ENCODE results near the gene LCN1.
"Not testable (repeated sequence)": the region's sequence is repeated elsewhere in the genome, so short reads cannot be mapped to it uniquely, and the experiment has no call there.

LCN1 gene

DNA sequence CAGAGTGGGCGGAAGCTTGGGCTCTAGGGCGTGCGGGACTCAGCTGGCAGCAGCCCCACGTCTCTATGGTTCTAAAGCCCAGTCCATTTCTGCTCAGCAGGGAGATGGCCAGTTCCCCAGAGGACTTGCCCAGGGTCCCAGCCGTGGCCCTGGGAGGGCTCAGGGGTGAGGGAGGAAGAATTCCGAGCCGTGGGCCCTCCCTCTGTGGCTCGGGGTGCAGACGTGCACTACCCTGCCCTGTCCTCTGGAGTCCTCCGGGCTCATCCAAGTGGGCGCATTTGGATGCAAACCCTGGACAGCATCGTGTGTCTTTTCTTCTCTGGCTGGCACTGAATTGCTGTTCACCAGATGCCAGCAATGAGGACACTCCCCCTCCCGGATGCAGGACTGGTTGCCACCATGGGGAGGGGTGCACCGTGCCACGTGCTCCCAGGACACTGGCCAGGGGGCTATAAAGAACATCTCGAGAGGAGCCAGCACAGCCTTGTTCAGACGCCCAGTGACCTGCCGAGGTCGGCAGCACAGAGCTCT lies 24.5 kb downstream of the LCN1 start, which contains the start of gene OBP2A:
Gene OBP2A, plus strand, starts transcription at position 481 of the 531 bp plus-strand sequence. CDS start 55 bp downstream, outside the sequence.
- not testable (repeated sequence) for H3K4ac ChIP-seq (ENCODE audit: low read depth, low read length); H3K79me1 ChIP-seq (ENCODE audit: low read length); H2AK5ac ChIP-seq (ENCODE audit: low read length); H3K4me2 ChIP-seq (ENCODE audit: low read length); H4K8ac ChIP-seq (ENCODE audit: low read depth, low read length); H3K23ac ChIP-seq (ENCODE audit: low read length); H3K36me3 ChIP-seq (ENCODE audit: control insufficient read depth, insufficient read depth, low read length); H3K79me2 ChIP-seq (ENCODE audit: control insufficient read depth, insufficient read depth, low read length); DNase-seq; H3K18ac ChIP-seq (ENCODE audit: low read length); H2BK5ac ChIP-seq (ENCODE audit: low read length); H3K27me3 ChIP-seq (ENCODE audit: insufficient read depth, low read length, poor library complexity); H3K4me3 ChIP-seq (ENCODE audit: low read length); H3K27ac ChIP-seq (ENCODE audit: low read depth, low read length); H3K4me1 ChIP-seq (ENCODE audit: control insufficient read depth, low read depth, low read length); H2BK15ac ChIP-seq (replicated peaks; ENCODE audit: low read depth); H2BK120ac ChIP-seq (ENCODE audit: low read depth, low read length); H3K56ac ChIP-seq (ENCODE audit: low read length); H4K5ac ChIP-seq (ENCODE audit: low read length); H3K9ac ChIP-seq (ENCODE audit: low read length)
- no CpG with 5 or more reads among the region's 19 CpGs for WGBS (ENCODE audit: extremely low coverage, insufficient coverage, low lambda C conversion rate)

GRCh38 chr9:135546792-135547617 lies 25.8 kb downstream of the LCN1 start:
- not testable (repeated sequence) for H3K36me3 ChIP-seq (ENCODE audit: control insufficient read depth, insufficient read depth, low read length); H3K79me1 ChIP-seq (ENCODE audit: low read length); H4K5ac ChIP-seq (ENCODE audit: low read length); H3K4me2 ChIP-seq (ENCODE audit: low read length); H3K79me2 ChIP-seq (ENCODE audit: control insufficient read depth, insufficient read depth, low read length); H3K27me3 ChIP-seq (ENCODE audit: insufficient read depth, low read length, poor library complexity); DNase-seq; H4K8ac ChIP-seq (ENCODE audit: low read depth, low read length); H3K27ac ChIP-seq (ENCODE audit: low read depth, low read length); H2BK5ac ChIP-seq (ENCODE audit: low read length); H3K4me3 ChIP-seq (ENCODE audit: low read length); H3K4me1 ChIP-seq (ENCODE audit: control insufficient read depth, low read depth, low read length); H3K9ac ChIP-seq (ENCODE audit: low read length); H3K56ac ChIP-seq (ENCODE audit: low read length); H3K23ac ChIP-seq (ENCODE audit: low read length); H3K18ac ChIP-seq (ENCODE audit: low read length); H2BK120ac ChIP-seq (ENCODE audit: low read depth, low read length); H2BK15ac ChIP-seq (replicated peaks; ENCODE audit: low read depth); H2AK5ac ChIP-seq (ENCODE audit: low read length); H3K4ac ChIP-seq (ENCODE audit: low read depth, low read length)
- WGBS (ENCODE audit: extremely low coverage, insufficient coverage, low lambda C conversion rate): no CpG with 5 or more reads among the region's 21 CpGs

DNA sequence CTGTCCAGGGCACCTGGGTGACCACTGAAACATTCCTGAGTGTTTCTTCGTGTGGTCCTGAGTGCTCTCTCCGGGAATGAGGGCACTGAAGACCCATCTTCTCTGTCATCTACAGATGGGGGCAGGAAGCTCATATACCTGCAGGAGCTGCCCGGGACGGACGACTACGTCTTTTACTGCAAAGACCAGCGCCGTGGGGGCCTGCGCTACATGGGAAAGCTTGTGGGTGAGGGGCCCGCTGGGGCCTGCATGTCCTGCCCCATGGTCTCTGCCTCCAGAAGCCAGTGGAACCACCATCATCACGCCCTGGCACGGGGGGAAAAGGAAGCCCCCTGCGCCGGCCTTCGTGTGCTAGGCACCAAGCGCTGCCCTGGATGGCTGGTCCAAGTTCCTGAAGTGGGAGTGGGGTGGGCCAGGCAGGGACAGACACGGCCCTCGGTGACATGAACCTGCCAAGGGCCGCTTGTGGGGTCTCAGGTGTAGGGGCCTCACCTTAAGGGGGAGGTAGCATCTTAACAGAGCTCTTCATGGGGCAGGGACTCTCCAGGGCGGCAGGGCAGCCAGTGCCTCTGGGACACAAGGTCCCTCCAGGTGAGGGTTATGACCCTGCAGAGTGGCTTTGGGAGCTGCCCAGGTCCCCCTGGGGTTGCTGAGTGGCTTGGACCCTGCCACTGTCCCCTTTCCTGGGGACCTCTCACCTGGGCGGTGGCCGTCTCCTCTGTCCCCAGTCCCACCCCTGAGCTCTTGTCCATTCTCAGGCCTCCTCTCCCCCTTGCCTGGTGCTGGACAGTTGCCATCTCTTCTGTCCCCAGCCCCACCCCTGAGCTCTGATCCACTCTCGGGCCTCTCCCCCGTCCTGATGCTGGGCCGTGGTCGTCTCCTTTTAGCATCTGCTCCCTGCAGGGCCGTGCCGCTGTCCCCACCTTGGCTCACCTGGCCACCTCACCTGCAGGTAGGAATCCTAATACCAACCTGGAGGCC lies 26.8 kb downstream of the LCN1 start:
- DNase-seq: no peak
- no peak overlapping the region for H2AK5ac ChIP-seq (ENCODE audit: low read length)
- H2BK120ac ChIP-seq (ENCODE audit: low read depth, low read length): no peak overlapping the region
- no peak overlapping the region for H3K9ac ChIP-seq (ENCODE audit: low read length)
- no peaks in the 10 kb centered on the region for H3K4me1 ChIP-seq (ENCODE audit: control insufficient read depth, low read depth, low read length)
- H4K8ac ChIP-seq (ENCODE audit: low read depth, low read length): no peak overlapping the region
- H3K56ac ChIP-seq (ENCODE audit: low read length): no peak overlapping the region
- H3K79me2 ChIP-seq (ENCODE audit: control insufficient read depth, insufficient read depth, low read length): no peaks in the 10 kb centered on the region
- H3K27ac ChIP-seq (ENCODE audit: low read depth, low read length): no peak overlapping the region
- H3K4ac ChIP-seq (ENCODE audit: low read depth, low read length): no peak overlapping the region
- no peak overlapping the region for H3K18ac ChIP-seq (ENCODE audit: low read length)
- no peak overlapping the region for H2BK15ac ChIP-seq (replicated peaks; ENCODE audit: low read depth)
- no peak overlapping the region for H3K4me2 ChIP-seq (ENCODE audit: low read length)
- no peaks in the 10 kb centered on the region for H3K36me3 ChIP-seq (ENCODE audit: control insufficient read depth, insufficient read depth, low read length)
- no peak overlapping the region for H2BK5ac ChIP-seq (ENCODE audit: low read length)
- no peak overlapping the region for H3K4me3 ChIP-seq (ENCODE audit: low read length)
- no CpG with 5 or more reads among the region's 28 CpGs for WGBS (ENCODE audit: extremely low coverage, insufficient coverage, low lambda C conversion rate)
- no peak overlapping the region for H4K5ac ChIP-seq (ENCODE audit: low read length)
- no peaks in the 10 kb centered on the region for H3K27me3 ChIP-seq (ENCODE audit: insufficient read depth, low read length, poor library complexity)
- H3K79me1 ChIP-seq (ENCODE audit: low read length): no peaks in the 10 kb centered on the region
- no peak overlapping the region for H3K23ac ChIP-seq (ENCODE audit: low read length)

DNA sequence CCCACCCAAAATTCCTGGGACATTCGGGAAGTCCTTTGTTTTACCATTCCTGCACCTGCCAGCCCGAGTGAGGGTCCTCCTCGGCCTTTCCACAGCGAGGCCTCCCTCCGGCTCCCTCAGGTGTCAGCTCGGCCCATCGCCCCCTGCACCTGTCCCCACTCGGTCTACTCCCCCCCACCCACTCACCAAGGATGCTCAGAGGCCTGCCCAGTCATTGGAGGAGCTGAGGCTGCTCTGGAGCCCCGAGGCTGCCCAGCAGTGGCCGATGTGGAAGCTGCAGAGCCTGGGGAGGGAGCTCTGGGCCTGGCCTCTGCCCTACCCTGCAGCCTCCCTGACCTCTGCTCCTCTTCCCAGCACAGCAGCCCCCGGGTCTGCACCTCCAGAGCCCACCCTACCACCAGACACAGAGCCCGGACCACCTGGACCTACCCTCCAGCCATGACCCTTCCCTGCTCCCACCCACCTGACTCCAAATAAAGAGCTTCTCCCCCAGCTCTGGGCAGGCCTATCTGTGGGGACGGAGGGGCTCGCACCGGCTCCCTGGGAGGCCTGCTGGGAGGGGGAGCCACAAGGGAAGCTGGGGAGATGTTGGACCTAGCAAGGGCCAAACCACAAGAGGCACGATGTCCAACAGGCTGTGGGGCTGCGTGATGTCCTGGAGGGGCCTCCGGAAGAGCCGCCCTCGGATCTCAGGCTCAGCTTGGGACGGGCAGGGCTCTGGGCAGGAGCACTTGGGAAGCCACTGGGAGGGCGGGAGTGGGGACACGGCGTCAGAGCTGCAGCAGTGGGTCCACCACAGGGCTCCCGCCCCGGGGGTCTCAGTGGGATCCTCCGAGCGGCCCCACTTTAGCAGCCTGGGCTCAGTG lies 28.5 kb downstream of the LCN1 start:
- not testable (repeated sequence) for H2BK15ac ChIP-seq (replicated peaks; ENCODE audit: low read depth); H3K4me1 ChIP-seq (ENCODE audit: control insufficient read depth, low read depth, low read length); H2BK5ac ChIP-seq (ENCODE audit: low read length); H3K9ac ChIP-seq (ENCODE audit: low read length); H3K79me1 ChIP-seq (ENCODE audit: low read length); H3K4me2 ChIP-seq (ENCODE audit: low read length); H4K5ac ChIP-seq (ENCODE audit: low read length); H2BK120ac ChIP-seq (ENCODE audit: low read depth, low read length); H2AK5ac ChIP-seq (ENCODE audit: low read length); H3K56ac ChIP-seq (ENCODE audit: low read length); H3K18ac ChIP-seq (ENCODE audit: low read length); H3K27ac ChIP-seq (ENCODE audit: low read depth, low read length); H4K8ac ChIP-seq (ENCODE audit: low read depth, low read length); DNase-seq; H3K4me3 ChIP-seq (ENCODE audit: low read length); H3K27me3 ChIP-seq (ENCODE audit: insufficient read depth, low read length, poor library complexity); H3K4ac ChIP-seq (ENCODE audit: low read depth, low read length); H3K79me2 ChIP-seq (ENCODE audit: control insufficient read depth, insufficient read depth, low read length); H3K36me3 ChIP-seq (ENCODE audit: control insufficient read depth, insufficient read depth, low read length); H3K23ac ChIP-seq (ENCODE audit: low read length)
- no CpG with 5 or more reads among the region's 28 CpGs for WGBS (ENCODE audit: extremely low coverage, insufficient coverage, low lambda C conversion rate)

- Histone ChIP-seq H2BK15ac (replicated peaks; ENCODE audit: low read depth) (no peak overlapping the region), H3K23ac (ENCODE audit: low read length) (no peak overlapping the region), H3K27ac (ENCODE audit: low read depth, low read length) (no peak overlapping the region), H3K79me1 (ENCODE audit: low read length) (no peaks in the 10 kb centered on the region), H3K27me3 (ENCODE audit: insufficient read depth, low read length, poor library complexity) (no peaks in the 10 kb centered on the region), H3K4me3 (ENCODE audit: low read length) (no peak overlapping the region), H3K56ac (ENCODE audit: low read length) (no peak overlapping the region), H4K8ac (ENCODE audit: low read depth, low read length) (no peak overlapping the region), H3K18ac (ENCODE audit: low read length) (no peak overlapping the region), H3K4me1 (ENCODE audit: control insufficient read depth, low read depth, low read length) (no peaks in the 10 kb centered on the region), H2BK120ac (ENCODE audit: low read depth, low read length) (no peak overlapping the region), H2AK5ac (ENCODE audit: low read length) (no peak overlapping the region), H3K4ac (ENCODE audit: low read depth, low read length) (no peak overlapping the region), H3K9ac (ENCODE audit: low read length) (no peak overlapping the region), H3K79me2 (ENCODE audit: control insufficient read depth, insufficient read depth, low read length) (no peaks in the 10 kb centered on the region), H3K36me3 (ENCODE audit: control insufficient read depth, insufficient read depth, low read length) (no peaks in the 10 kb centered on the region), H2BK5ac (ENCODE audit: low read length) (no peak overlapping the region), H4K5ac (ENCODE audit: low read length) (no peak overlapping the region), H3K4me2 (ENCODE audit: low read length) (no peak overlapping the region)
- no peak for DNase-seq
- WGBS (ENCODE audit: extremely low coverage, insufficient coverage, low lambda C conversion rate): no CpG with 5 or more reads among the region's 17 CpGs
Observed at GRCh38 chr9:135550344-135550918, 29.2 kb downstream of the LCN1 start.

Data from mesendoderm (in vitro differentiated cells).